ENCODE data around the gene OAT.

The OAT gene

GRCh38 chr10:124419635-124420034 is 912 bp upstream of the OAT start:
- no peak for ATAC-seq
- no peak for TF ChIP-seq ZNF565 (CRISPR knock-in tag; conservative IDR thresholded peaks at IDR 0.05; ENCODE audit: low read depth)
- TF ChIP-seq CSDC2 (CRISPR knock-in tag; IDR thresholded peaks at IDR 0.05), result no peak
- TF ChIP-seq TSHZ2 (CRISPR knock-in tag; IDR thresholded peaks at IDR 0.05), result no peak
- no peak for TF ChIP-seq ZNF70 (CRISPR knock-in tag; IDR thresholded peaks at IDR 0.05)
- no peak for TF ChIP-seq ARNTL (CRISPR knock-in tag; IDR thresholded peaks at IDR 0.05; ENCODE audit: borderline replicate concordance, low read depth)
- no peak for TF ChIP-seq ZNF8 (CRISPR knock-in tag; IDR thresholded peaks at IDR 0.05)
- no peak for TF ChIP-seq RARB (CRISPR knock-in tag; IDR thresholded peaks at IDR 0.05)
- no peak for TF ChIP-seq CSRNP3 (CRISPR knock-in tag; IDR thresholded peaks at IDR 0.05)
- TF ChIP-seq ESRRG (CRISPR knock-in tag; IDR thresholded peaks at IDR 0.05), result no peak
- TF ChIP-seq OSR1 (CRISPR knock-in tag; IDR thresholded peaks at IDR 0.05), result no peak
- TF ChIP-seq ZC3H10 (CRISPR knock-in tag; IDR thresholded peaks at IDR 0.05), result no peak
- TF ChIP-seq POU6F1 (CRISPR knock-in tag; IDR thresholded peaks at IDR 0.05; ENCODE audit: borderline replicate concordance, low read depth), result no peak
- no peak for TF ChIP-seq ZFP30 (CRISPR knock-in tag; IDR thresholded peaks at IDR 0.05)
- TF ChIP-seq CREB5 (CRISPR knock-in tag; IDR thresholded peaks at IDR 0.05; ENCODE audit: low read depth), result no peak
- no peak for TF ChIP-seq TOX (CRISPR knock-in tag; IDR thresholded peaks at IDR 0.05; ENCODE audit: borderline replicate concordance)
- no peak for TF ChIP-seq ISL1 (CRISPR knock-in tag; IDR thresholded peaks at IDR 0.05)
- no peak for TF ChIP-seq SNAI2 (CRISPR knock-in tag; IDR thresholded peaks at IDR 0.05)
- TF ChIP-seq PPARA (CRISPR knock-in tag; IDR thresholded peaks at IDR 0.05; ENCODE audit: borderline replicate concordance), result no peak
- TF ChIP-seq ZFP3 (CRISPR knock-in tag; IDR thresholded peaks at IDR 0.05), result no peak
- TF ChIP-seq, protein P1, sequence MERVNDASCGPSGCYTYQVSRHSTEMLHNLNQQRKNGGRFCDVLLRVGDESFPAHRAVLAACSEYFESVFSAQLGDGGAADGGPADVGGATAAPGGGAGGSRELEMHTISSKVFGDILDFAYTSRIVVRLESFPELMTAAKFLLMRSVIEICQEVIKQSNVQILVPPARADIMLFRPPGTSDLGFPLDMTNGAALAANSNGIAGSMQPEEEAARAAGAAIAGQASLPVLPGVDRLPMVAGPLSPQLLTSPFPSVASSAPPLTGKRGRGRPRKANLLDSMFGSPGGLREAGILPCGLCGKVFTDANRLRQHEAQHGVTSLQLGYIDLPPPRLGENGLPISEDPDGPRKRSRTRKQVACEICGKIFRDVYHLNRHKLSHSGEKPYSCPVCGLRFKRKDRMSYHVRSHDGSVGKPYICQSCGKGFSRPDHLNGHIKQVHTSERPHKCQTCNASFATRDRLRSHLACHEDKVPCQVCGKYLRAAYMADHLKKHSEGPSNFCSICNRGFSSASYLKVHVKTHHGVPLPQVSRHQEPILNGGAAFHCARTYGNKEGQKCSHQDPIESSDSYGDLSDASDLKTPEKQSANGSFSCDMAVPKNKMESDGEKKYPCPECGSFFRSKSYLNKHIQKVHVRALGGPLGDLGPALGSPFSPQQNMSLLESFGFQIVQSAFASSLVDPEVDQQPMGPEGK (CRISPR knock-in tag; IDR thresholded peaks at IDR 0.05; ENCODE audit: borderline replicate concordance), result no peak

DNA sequence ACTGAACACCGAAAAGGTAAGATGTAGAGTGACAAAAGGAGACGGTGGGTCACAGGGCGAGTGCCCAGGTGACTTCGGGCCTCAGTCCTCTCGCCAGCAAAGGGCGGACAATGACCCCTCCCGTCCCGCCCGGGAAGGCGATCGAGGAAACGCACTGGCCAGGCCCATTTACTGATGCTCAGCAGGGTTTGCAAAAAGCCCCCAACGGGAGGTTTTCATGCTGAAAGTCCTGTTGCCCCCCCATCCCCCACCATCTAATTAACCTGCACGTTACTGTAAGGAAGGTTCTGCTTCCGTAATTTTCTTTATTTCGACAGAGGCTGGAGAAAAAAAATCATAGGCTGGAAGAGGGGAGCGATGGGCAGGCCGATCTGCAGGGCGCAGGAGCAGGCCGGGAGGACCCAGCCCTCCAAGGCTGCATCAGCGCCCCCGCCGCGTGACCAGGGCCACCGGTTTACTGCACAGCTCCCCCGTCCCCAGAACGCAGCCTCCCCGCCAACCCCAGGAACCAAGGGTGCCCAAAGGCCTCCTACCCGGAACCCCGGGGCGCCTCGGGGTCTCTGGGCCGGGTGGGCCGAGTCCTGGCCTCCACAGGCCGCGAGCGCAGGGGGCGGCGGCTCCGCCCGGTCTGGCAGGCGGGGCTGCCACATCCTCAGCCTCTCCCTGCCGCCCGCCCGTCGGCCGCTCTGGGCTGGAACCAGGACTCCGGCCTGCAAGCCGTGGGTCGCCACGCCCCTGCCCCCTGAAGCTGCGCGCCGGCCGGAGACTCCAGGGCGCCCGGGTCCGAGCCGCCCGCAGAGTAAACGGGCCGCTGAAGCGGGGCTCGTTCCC is 613 bp downstream of the OAT start:
- ATAC-seq, result peak; percentile 76
- no peak for TF ChIP-seq POU6F1 (CRISPR knock-in tag; IDR thresholded peaks at IDR 0.05; ENCODE audit: borderline replicate concordance, low read depth)
- no peak for TF ChIP-seq ZC3H10 (CRISPR knock-in tag; IDR thresholded peaks at IDR 0.05)
- TF ChIP-seq GLIS3 (CRISPR knock-in tag; IDR thresholded peaks at IDR 0.05), result no peak
- TF ChIP-seq, protein P1 (CRISPR knock-in tag; IDR thresholded peaks at IDR 0.05; ENCODE audit: borderline replicate concordance), result no peak; the same call in 1 of the 2 replicates
- TF ChIP-seq CSDC2 (CRISPR knock-in tag; IDR thresholded peaks at IDR 0.05), result no peak
- no peak for TF ChIP-seq ZNF8 (CRISPR knock-in tag; IDR thresholded peaks at IDR 0.05)

Data from SK-N-SH treated with all-trans-retinoic acid at 6 μM for 48 hours (cell line).